GM19468 (cell line): ENCODE measurements around the gene ZNF92.
"Not testable (repeated sequence)": the region's sequence is repeated elsewhere in the genome, so short reads cannot be mapped to it uniquely, and the experiment has no call there.

Experiments used
- ATAC-seq: cut with Tn5 transposase; IDR thresholded peaks from one replicate; pipeline ENCODE4 v1.9.1; 2021; ENCODE audit warnings: mild to moderate bottlenecking, moderate library complexity, moderate number of reproducible peaks; ENCODE audit not compliant: unreplicated experiment; ENCODE audit errors: extremely low read depth

ZNF92 gene

DNA sequence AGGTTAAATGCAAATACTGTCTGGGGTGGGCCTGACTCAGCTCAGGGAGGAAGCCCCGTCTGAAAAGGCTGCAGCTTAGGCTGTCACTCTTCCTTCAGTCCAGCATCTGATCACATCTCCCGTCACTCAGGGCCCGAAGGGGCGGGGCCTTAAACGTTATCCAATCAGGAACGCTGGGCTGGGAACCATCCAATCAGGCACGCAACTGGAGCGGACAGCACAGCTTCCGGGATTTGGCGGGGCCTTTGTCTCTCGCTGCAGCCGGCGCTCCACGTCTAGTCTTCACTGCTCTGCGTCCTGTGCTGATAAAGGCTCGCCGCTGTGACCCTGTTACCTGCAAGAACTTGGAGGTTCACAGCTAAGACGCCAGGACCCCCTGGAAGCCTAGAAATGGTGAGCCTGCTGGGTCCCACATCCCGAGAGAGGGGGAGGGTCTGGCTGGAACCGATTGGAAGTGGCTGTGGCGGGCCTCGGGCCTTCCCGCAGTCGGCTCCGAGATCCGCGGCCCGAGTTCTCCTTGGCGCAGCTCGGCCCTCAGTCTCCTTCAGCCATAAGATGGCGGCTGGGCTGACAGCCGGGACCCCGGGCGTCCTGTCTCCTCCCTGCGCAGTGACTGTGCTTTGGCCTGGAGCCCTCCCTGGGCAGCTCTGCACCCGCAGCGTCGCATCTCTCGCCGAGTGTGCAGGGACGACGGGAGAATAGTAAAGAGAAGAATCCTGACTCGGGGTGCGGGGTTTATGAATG lies at the start of gene ZNF92:
ZNF92 (plus strand) TSS at position 248 of the 744 bp plus-strand sequence; CDS start at position 391, 143 bp downstream.
- peak; percentile 99 for ATAC-seq

GRCh38 chr7:65325793-65326432 lies 47.7 kb upstream of the ZNF92 start:
- no peak for ATAC-seq

- no peak for ATAC-seq
Observed at GRCh38 chr7:65338346-65338745, 35.3 kb upstream of the ZNF92 start.

- ATAC-seq = no peak
Observed at GRCh38 chr7:65339257-65339656, 34.4 kb upstream of the ZNF92 start.

GRCh38 chr7:65342723-65343629 lies 30.7 kb upstream of the ZNF92 start:
- ATAC-seq = no peak

GRCh38 chr7:65344541-65344940 lies 29.1 kb upstream of the ZNF92 start:
- ATAC-seq = not testable (repeated sequence)

- ATAC-seq = no peak
Observed at GRCh38 chr7:65354263-65354662, 19.4 kb upstream of the ZNF92 start.

DNA sequence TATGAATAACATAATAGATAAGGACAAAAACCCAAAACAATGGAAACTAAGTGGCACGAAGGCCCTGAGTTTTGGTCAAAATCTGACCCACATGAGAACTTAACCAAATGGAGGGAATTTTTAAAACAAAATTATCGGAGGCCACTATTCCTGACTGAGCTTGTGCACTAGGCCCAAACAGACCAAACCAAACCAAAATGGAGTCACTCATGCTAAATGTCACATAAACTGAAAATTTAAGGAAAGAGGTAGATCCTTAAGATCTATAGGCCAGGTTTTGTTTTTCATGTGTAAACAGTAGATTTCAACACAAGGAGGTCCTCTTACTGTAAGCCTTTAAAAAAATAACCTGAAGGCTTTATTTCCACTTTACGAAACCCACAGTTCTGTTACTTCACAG lies 3.8 kb upstream of the ZNF92 start:
- no peak for ATAC-seq

DNA sequence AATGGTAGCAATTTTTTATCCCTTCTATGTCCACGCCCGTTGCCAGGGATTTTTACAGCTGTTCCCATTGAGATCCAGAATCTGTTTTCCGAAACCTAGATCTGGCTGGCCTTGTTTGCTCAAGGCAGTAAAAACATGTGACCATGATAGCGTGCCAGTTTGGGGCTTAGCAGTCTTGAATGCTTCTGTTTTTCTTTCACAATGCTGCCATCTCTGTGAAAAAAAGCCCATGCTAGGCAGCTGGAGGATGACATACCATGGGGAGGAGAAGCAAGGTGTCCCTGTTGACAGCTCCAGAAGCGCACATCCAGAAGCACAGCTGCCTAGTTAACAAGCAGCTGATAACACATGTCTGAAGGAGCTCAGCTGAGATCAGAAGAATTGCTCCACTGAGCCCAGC lies 2.2 kb upstream of the ZNF92 start:
- no peak for ATAC-seq

GRCh38 chr7:65379318-65379717 lies 5.7 kb downstream of the ZNF92 start:
- no peak for ATAC-seq

GRCh38 chr7:65381742-65382141 lies 8.1 kb downstream of the ZNF92 start:
- no peak for ATAC-seq

- no peak for ATAC-seq
Observed at GRCh38 chr7:65382452-65382851, 8.8 kb downstream of the ZNF92 start.

- ATAC-seq = no peak
Observed at GRCh38 chr7:65387891-65388290, 14.2 kb downstream of the ZNF92 start.

GRCh38 chr7:65390588-65390987 lies 16.9 kb downstream of the ZNF92 start:
- peak; percentile 54 for ATAC-seq

- ATAC-seq = no peak
Observed at GRCh38 chr7:65397730-65398142, 24.1 kb downstream of the ZNF92 start.

DNA sequence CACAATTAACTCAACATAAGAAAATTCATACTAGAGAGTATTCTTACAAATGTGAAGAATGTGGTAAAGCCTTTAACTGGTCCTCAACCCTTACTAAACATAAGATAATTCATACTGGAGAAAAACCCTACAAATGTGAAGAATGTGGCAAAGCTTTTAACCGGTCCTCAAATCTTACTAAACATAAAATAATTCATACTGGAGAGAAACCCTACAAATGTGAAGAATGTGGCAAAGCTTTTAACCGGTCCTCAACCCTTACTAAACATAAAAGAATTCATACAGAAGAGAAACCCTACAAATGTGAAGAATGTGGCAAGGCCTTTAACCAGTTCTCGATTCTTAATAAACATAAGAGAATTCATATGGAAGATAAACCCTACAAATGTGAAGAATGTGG lies 25.0 kb downstream of the ZNF92 start:
- ATAC-seq = not testable (repeated sequence)

DNA sequence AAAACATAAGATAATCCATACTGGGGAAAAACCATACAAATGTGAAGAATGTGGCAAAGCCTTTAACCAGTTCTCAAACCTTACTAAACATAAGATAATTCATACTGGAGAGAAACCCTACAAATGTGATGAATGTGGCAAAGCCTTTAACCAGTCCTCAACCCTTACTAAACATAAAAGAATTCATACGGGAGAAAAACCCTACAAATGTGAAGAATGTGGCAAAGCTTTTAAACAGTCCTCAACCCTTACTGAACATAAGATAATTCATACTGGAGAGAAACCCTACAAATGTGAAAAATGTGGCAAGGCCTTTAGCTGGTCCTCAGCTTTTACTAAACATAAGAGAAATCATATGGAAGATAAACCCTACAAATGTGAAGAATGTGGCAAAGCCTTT lies 25.4 kb downstream of the ZNF92 start:
- not testable (repeated sequence) for ATAC-seq

DNA sequence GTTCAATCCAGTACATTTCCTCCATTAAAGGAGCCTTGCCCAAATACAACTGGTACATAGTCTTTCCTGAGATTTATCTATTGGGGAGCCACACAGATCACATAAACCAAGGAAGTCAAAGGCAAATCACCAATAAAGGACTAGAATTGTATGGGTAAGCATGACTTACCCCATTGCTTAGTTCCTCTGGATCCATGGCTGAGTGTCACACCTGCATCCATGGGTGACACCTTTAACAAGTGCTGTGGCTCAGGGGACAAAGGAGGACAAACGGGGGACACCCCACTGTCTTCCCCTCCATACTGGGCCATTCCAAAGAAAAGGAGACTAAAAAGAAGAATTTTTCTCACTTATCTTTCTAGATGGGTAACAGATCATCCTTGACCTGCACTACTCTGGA lies 30.4 kb downstream of the ZNF92 start:
- no peak for ATAC-seq

- not testable (repeated sequence) for ATAC-seq
Observed at GRCh38 chr7:65406706-65407105, 33.1 kb downstream of the ZNF92 start.

- no peak for ATAC-seq
Observed at GRCh38 chr7:65409363-65409762, 35.7 kb downstream of the ZNF92 start.

DNA sequence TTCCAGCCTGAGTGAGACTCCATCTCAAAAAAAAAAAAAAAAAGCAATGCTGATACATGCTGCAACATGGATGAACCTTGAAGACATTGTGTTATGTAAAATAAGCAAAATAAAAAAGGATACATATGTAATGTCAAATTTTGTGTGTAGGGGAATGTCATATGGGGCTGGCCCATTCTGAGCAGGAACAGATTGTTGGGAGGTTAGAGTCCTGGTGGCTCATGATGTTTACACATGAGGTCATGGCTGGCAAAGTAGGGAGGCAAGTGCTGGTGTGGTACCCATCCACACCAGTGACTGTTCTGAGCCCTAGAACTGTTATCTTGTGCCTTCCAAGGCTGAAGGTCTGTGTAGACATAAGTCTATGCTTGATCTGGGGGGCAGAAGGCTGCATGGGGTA lies 37.6 kb downstream of the ZNF92 start:
- no peak for ATAC-seq
